GM18907 (cell line): ENCODE results near the gene CD82.
A peak's percentile ranks its signal among the peaks of the same experiment; 100 is the strongest.
"Not testable (repeated sequence)": the region's sequence is repeated elsewhere in the genome, so short reads cannot be mapped to it uniquely, and the experiment has no call there.

Source experiments
- ATAC-seq: cut with Tn5 transposase; IDR thresholded peaks from one replicate; pipeline ENCODE4 v1.9.1; 2021; ENCODE audit warnings: mild to moderate bottlenecking, moderate library complexity; ENCODE audit not compliant: unreplicated experiment

Gene CD82

DNA sequence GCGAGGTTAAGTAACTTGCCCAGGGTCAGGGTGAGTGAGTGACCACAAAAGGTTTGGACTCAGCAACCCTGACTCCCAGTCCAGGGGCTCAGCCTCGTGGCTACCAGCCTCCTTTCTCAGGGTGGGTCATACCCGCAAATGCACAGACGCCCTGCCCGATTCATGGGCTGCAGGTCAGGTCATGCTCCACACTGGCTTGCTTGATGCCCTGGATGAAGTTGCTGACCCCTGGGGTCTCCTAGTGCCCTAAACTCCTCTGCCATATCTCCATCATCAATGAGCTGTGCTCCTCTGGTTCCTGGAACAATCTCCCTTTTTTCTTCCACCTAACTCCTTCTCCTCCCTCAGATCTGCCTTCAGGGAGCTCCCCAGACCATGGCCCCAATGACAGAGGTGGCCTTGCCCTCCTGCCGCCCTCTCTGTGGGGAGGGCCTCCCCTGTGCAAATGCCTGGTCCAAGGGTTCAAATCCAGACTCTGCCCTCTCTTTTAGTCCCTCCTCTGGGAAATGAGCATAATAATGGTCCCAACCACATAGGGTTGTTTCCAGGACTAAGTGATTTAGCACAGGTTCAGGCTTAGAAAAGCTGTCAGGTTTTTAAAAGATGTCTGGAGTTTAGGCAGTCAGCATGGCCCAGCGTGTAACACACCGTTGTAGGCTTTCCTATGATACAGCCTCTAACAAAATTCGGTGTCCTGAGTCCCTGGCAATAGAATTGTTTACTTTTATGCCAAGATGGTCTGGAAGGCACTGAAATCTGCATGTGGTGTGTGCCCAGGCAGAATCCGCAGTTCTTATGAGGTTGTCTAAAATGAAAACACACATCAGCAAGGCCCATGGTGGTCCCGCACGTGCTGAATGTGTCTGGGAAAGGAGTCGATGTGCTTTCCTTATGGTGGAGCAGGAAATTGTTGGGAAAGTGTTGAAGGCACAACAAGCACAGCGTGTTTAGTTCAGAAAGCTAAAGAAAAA, 63.6 kb downstream of the CD82 start:
- peak; percentile 20 for ATAC-seq

DNA sequence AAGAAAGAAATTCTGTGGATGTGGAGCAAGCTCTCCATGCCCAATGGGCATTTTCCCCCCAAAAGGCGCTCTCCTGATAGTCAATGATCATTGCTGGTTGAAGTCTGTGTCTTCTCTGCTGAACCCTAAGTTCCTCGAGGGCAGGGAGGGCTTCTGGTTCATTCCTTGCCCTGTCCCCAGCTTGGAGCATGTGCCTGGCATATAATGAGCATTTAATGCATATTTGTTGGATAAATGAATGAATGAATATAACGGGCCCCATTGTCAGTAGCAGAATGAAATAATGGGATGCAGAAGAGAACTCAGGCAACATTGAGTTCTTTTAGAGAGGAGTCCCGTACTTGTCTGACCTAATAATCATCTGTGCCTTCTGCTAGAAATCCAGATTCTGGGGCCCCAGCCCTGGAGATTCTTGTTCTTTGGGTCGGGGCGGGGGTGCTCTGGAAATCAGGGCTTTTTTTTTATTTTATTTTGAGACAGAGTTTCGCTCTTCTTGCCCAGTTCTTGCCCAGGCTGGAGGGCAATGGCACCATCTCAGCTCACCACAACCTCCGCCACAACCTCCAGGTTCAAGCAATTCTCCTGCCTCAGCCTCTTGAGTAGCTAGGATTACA, 64.4 kb downstream of the CD82 start:
- ATAC-seq = no peak

DNA sequence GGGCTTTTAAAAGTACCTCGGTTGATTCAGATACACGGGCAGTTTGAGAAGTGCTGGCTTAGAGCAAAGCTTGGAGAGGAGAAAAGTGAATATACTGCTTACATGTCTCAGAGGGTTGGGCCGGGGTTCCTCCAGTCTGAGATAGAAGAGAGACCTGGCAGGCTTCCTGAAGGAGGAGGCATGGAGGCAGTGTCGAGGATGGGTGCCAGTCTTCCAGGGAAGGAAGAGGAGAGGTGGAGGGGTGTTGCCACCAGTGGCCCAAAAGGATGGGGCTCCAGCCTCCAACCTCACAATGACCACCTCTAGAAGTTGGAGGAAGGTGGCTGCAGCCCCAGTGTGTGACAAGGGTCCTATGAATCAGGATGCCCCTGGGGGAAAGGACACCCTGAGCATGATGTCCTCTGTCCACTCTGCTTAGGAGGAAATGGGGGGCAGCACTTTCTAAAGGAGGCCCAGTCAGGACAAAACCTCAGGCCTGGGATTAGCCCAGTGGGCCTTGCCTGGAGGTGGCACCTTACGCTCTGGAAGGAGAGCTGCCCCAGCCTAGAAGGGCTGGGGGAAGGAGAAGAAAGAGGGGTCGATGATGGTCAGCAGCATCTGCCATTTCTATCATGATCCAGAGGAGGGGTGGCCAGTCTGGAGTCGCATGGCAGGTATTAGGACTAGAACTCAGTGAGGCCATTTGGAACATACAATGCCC, 65.2 kb downstream of the CD82 start:
- no peak for ATAC-seq

DNA sequence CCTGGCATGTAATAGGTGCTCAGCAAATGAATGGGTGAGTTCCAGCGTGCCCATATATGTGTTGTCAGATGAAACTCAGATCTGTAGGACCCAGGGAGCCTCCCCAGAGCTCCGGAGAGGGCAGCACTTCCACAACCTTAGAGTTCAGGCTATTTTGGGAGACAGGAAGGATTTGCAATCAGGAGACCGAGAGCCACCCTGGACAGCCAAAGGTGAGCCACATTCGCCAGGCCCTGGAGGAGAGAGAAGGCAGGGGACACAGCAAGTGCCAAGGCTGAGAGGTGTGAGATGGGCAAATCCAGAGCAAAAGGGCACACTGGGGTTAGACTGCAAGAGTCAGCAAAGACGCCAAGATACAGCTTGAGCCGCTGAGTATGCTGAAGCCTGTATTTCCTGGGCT, 66.4 kb downstream of the CD82 start:
- ATAC-seq = no peak

DNA sequence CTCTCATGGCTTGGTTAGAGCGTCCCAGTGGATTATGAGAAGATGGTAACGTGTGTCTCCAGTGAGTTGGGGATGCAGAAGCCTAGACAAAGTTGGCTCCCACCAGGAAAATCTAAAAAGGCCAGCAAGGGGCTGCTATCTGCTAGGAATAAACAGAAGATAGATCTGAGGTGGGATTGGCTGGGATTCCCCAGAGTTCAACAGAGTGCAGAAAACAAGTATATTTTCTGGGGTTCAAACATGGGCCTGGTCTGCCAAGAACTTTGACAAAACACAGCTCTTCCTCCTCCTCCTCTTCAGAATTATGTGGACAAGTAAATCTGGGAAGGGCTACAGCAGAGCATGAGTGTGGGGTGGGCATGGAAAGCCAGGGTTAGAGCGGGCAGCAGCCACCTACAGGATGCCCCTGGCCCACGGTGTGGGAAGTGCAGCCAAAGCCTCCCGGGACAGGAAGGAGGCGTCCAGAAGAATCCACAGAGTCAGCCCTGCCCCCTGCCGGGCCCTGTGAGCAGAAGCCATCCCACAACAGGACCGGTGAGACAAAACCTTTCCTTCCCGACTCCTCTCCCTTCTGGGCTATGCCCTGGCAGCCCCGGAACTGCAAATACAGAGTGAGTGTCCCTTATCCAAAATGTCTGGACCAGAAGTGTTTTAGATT, 67.1 kb downstream of the CD82 start:
- ATAC-seq = no peak

DNA sequence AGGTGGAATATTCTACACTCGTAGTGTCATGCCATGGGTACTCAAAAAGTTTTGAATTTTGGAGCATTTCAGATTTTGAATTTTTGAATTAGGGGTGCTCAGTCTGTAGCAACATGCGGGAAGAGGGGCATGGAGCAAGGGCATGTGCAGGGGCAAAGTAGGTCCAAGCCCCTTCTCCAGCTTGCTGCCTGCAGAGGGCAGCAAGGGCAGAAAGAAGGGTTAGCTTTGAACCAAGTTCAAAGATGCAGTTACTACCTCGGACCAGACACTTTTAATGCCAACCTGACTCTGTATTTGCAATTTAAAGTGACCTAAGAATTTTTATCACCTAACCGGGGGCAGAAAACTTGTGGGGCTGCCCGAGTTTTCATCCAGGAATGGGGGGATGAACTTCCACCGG, 68.2 kb downstream of the CD82 start:
- ATAC-seq = no peak

DNA sequence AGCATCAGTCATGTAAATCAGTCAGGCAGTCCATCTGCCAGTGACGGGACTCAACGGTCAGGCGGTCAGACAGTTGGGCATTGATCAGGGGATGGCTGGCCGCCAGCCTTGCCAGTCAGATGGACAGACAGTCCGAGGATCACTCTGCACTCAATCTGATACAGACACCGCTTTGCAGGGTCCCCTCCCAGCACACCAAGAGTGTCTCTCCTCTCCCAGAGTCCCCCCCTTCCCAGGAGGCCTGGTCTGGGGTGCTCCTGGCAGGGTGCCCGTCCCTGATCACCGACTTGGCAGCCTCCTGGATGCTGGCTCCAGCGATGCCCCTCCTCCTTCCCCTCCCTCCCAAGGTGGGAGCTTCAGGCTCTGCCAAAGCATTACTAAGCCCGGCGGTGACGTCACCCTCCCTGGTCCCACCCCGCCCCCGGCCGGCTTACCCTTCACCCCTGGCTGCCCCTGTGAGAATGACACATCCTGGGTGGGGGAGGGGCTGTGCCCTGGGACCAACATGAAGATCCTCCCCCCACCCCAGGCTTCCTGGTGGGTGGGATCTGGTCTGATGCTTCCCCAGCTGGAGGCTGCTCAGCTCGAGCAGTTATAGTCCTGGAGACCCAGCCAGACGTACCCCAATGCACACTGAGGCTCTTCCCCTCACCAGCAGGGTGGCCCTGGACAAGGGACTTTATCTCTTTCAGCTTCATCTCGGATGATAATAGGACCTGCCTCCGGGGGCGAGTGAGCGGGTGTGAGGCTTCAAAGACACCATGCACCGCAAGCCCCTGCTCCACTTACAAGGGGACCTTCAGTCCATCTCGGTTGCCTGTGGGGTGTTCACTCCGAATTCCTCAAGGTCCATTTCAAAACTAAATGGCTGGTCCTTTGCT, 69.2 kb downstream of the CD82 start:
- no peak for ATAC-seq

DNA sequence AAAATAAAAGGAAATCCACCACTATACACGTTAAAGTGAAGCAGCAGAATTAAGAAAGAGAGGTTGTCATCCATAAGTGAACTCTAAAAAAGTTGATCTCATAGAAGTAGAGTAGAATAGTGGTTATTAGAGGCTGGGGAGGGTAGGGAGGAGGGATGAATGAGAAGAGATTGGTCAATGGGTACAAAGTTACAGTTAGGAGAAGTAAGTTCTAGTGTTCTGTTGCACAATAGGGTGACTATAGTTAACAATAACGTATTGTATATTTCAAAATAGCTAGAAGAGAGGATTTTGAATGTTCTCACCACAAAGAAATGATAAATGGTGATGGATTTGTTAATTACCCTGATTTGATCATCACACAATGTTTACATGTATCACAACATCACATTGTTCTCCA, 72.0 kb downstream of the CD82 start:
- ATAC-seq = no peak

DNA sequence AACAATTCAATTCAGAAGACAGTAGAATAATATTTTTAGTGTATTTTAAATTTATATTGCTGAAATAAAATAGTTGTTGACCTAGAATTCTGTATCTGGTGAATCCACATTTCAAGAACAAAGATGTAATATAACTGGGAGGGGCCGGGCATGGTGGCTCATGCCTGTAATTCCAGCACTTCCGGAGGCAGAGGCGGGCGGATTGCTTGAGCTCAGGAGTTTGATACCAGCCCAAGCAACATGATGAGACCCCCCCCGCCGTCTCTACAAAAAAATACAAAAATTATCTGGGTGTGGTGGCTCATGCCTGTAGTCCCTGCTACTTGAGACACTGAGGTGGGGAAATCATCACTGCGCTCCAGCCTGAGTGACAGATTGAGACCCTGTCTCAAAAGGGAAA, 72.6 kb downstream of the CD82 start:
- ATAC-seq = no peak

DNA sequence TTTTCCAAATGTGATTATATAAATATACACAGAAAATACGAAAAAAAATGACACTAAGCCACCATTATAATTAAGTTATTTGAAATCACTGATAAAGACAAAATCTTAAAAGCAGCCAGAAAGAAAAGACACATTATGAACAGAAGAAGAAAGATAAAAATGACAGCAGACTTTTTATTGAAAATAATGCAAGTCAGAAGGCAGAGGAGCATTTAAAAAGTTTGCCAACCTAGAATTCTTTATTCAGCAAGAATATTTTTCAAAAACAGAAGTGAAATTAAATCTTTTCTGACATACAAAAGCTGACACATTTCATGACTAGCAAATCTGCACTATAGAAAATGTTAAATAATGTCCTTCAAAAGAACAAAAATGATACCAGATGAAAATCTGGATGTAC, 77.8 kb downstream of the CD82 start:
- no peak for ATAC-seq

DNA sequence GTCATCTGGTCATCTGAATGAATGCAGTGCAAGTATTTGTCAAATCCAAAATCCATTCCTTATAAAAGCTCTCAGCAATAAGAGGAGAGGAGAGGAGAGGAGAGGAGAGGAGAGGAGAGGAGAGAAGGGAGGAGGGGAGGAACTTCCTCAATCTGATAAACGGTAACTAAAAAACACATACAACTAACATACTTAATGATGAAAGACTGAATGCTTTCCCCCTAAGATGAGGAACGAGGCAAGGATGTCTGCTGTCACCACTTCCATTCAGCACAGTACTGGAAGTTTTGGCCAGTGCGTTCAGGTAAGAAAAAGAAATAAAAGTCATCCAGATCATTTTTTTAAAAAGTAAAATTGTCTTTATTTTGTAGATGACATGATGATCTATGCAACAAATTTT, 80.4 kb downstream of the CD82 start:
- no peak for ATAC-seq

DNA sequence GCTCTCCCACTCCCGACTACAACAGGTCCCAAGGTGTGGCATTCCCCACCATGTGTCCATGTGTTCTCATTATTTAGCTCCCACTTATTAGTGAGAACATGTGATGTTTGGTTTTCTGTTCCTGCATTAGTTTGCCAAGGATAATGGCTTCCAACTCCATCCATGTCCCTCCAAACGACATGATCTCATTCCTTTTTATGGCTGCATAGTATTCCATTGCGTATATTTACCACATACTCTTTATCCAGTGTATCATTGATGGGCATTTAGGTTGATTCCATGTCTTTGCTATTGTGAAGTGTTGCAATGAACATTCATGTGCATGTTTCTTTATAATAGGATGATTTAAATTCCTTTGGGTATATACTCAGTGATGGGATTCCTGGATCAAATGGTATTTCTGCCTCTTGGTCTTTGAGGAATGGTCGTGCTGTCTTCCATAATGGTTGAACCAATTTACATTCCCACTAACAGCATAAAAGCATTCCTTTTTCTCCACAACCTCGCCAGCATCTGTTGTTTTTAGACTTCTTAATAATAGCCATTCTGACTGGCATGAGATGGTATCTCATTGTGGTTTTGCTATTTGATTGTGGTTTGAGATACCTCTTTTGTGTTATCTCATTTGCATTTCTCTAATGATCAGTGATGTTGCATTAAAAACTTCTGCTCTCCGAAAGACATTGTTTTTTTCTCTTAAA, 81.9 kb downstream of the CD82 start:
- not testable (repeated sequence) for ATAC-seq

DNA sequence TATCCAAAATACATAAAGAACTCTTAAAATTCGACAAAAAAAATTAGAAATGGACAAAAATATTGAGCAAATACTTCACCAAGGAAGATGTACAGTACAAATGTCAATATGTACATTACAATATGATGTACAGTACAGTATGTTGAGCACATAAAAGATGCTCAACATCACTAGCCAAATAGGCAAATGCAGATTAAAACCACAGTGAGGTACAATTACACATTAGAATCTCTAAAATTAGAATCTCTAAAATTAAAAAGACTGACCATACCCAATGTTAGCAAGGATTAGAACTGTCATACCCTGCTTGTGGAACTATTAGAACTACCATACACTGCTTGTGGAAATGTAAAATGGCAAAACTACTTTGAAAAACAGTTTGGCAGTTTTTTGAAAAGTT, 82.6 kb downstream of the CD82 start:
- no peak for ATAC-seq

DNA sequence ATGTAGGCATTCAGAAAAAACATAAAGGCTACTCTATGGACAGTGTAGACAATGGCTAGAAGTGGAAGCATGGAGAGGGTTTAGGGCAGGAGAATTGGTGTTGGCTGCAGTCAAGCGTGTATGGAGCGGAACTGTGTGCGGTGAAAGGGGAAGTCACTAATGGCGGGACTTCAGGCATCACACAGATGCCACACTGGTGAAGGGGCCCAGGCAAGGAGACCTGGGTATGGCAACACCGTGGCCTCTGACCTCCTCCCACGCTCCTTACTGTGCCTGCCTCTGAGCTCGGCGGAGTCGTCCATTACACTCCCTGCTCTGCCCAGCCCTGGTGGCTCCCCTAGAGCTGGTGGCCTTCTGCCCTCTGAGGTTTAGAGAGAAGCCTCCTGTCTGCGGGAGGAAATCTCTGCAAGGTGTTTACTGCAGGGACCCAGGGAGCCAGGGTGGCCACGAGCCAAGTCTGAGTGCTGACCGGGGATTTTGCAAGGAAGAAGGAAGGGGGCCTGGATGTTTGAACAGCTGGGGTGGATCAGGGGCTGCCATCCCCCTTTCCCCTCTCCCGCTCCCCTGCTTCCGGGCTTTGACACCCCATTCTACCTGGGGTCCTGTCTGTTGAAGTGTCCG, 86.2 kb downstream of the CD82 start:
- ATAC-seq = no peak

DNA sequence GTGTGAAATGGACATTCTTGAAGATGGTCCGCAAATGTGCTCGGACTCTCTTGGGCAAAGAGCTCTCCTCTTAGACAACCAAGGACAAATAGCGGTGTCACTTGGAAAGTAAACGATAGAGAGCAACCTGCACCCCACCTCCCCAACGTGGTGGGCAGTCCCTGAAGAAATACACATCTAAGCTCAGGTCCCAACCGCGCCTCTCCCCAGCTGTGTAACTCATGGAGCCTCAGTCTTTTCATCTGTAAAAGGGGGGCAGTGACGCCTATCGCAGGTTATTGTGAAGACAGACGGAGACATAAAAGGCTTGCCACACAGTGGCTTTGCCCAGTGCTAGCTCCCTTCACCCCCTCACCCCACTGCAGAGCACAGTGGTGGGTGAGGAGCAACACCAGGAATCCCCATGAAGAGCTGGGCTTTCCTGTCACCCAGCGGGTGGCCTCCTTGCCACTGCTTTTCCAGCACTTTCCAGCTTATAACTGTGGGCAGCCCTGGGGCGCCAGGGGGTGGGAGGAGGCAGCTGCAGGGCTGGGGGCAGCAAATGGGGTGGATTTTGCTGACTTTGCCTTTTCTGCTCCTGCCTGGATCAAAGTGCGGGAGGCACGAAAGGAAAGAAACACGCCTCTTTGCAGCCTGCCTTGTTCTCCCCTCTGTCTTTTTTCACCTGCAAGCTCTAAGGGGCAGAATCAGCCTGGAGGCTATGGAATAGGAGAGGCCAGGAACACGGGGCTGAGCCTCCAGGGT, 87.6 kb downstream of the CD82 start:
- no peak for ATAC-seq

DNA sequence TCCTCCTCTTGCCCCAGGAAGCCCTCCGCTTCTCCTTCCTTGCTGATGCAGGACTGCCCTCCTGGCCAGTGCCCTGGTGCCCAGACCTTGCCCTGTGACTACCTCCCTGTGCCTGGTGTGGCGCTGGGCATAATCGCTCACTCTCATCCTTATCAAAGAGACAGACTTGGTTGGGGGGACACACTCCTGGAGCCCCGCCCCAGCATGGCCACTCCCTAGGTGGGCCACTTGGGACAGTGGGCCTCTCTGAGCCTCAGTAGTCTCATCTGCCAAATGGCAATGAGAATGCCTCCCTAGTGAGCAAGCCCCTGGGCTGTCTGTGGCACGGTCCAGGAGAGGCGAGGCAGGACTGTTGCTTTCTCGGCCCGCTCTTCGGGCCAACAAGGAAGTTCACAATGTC, 88.6 kb downstream of the CD82 start:
- no peak for ATAC-seq

DNA sequence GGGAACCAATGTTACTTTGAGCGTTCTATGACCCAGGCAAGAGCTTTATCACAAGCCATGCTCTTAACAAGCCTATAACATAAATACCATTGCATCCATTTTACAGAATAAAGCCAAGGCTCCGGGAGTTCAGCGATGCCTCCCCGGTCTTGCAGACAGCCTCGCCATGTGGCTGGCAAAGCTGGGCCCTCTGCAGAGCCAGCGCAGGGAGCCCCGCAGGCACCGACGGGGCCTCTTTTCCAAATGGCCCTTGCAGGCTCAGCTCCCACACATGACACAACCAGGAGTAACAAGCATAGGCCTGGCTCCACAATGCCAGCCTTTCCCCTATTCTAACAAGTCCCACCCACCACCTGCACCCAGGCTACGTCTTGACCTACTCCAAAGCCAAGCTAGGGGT, 89.1 kb downstream of the CD82 start:
- no peak for ATAC-seq

DNA sequence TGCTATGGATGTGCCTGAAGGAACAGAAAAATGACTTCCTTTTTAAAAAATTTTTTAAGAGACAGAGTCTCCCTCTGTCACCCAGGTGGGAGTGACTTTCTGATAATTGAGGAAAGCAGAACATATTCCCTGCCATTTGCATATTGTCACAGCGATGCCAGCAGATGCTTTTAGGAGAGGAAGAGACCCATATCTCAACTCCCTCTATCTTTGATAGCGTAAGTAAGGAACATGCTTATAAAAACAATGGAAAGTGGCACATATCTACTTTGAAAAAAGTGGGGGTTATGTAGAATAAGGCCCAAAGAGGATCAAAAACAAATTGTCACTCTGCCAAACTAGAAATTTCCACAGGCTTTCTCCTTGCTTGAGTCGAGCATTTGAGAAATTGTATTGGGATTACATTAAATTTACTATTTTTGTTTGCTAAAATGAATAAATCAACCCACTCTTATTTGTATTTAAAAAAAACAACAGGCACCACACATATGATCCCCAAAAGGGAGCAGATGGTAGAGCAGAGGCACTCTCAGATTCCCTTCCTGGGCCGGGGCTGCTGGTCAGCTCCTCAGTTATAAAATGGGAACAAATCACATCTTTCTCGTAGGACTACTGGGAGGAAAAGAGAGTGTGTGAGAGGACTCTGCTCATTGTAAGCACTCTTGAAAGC, 92.5 kb downstream of the CD82 start:
- no peak for ATAC-seq
